IPS-NIHi11 (cell line): ENCODE data around the gene CCT2.
A peak's percentile ranks its signal among the peaks of the same experiment; 100 is the strongest.

ENCODE experiments used
- DNase-seq: peaks from one replicate; pipeline ENCODE4 v3.0.0; 2012; ENCODE audit warnings: mixed read lengths, low spot score

The CCT2 gene

DNA sequence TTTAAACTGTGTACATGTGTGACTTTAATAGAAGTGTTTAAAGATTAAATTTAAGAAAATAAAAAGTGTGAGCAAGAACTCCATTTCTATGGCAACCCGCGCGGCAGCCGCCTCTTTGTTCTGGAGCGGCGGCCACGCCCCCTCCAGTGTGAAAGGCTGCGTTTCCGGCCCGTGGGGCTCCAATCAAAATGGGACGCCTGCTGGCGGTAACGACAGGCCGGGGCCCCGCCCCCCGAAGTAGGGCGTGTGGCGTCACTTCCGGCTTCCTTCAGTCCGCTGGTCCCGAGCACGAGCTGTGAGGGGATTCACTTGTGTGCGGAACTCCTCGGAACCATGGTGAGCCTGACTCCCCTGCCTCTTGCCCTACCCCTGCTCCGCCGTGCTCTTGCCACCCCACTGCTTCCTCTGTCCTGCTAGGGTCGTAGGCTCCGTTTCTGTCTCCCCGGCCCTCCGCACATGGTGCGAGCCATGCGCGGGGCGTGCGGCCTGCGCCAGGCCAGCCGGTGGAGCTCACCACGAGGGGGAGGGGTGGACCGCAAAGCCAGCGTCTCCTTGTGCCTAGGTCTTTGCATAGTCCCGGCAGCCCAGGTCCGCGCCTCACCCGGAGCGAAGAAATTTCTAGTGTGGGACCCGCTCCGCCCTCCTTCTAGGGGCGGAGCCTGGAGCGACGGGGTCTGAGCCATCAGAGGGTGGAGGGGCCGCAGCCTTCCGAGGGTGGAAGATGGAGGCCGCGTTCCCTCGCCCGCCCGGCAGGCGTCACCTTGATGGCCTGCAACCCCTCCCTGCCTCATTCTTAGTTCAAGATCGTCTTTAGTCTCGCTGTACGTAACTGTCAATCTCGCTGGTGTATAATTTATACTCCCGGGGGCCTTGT, at the start of gene CCT2:
Gene CCT2 (plus strand): TSS at position 271 of the 874 bp plus-strand sequence. CDS start 63 bp downstream, at position 334.
- DNase-seq, result peak; percentile 98

DNA sequence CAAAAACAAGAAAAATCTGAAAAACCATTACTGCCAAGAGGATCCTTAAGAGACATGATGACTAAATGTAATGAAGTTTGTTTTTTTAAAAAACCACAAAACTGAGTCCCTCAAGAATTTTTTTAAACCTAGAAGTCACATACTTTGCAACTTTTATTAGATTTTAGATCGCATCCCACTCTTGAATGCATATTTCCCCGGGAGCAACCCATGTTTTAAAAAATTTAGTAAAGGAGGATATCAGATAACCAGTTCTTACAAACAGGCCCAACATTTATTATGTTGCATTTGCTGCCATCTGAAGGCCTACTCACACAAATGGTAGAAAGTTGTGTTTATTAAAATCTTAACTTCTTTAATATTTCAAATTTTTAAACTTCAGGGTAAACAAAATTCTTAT, 44.3 kb upstream of the CCT2 start:
- DNase-seq, result no peak

DNA sequence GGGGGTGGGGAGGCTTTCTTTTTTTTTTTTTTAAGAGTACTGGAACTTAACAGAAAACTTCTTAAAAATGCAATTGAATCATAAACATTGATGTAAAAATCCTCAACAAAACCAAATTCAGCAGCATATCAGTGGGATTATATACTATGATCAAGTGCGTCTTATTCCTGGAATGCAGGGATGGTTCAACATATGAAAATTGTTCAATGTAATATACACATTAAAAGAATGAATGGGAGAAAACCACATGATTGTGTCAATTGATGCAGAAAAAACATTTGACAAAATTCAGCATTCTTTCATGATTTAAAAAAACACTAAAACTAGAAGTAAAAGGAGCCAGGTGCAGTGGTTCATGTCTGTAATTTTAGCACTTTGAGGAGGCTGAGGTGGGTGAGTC, 41.2 kb upstream of the CCT2 start:
- DNase-seq, result no peak

DNA sequence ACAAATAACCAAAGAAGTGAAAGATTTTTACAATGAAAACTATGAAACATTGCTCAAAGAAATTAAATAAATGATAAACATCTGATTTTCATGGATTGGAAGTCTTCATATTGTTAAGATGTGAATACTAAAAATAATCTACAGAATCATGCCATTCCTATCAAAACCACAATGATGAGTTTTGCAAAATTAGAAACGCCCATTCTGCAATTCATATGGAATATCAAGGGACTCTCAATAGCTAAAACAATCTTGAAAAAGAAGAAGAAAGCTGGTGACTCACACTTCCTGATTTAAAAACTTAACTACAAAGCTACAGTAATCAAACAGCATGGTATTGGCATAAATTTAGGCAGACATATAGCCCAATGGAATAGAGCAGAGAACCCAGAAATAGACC, 40.2 kb upstream of the CCT2 start:
- no peak for DNase-seq

DNA sequence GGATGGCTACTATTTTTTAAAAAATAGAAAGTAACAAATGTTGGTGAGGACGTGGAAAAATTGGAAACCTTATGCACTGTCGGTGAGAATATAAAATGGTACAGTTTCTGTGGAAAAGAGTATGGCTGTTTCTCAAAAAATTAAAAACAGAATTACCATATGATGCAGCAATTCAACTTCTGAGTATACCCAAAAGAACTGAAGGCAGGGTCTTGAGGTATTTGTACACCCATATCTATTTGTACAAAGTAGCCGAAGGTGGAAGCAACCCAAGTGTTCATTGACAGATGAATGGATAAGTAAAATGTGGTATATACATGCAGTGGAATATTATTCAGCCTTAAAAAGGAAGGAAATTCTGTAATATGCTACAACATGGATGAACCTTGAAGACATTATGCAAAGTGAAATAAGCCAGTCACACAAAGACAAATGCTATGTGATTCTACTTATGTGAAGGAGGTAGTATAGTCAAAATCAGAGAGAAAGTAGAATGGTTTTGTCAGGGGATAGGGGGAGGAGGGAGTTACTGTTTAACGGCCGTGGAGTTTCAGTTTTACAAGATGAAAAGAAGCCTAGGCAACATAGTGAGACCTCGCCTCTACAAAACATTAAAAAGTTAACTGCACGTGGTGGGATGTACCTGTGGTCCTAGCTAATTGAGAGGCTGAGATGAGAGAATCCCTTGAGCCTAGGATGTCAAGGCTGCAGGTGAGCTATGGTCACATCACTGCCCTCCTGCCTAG, 38.4 kb upstream of the CCT2 start:
- DNase-seq, result no peak

DNA sequence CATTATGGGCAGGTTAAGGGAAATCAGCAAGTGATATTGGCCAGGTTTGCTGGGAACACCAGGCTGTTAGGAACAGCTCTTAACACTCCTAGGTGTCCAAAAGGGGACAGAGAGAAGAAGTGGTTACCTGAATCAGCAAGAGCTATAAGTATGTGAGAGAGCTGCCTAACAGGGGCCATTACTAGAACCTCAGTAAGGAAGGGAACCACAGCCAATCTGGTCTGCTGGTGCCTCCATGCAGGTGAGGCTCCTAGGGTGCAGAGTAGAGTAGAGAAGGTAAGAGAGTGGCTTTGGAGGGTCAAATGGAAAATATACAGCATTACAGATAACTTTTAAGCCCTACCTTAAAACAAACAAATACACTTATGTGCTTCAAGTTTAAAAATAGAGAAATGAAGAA, 36.6 kb upstream of the CCT2 start:
- DNase-seq, result no peak

DNA sequence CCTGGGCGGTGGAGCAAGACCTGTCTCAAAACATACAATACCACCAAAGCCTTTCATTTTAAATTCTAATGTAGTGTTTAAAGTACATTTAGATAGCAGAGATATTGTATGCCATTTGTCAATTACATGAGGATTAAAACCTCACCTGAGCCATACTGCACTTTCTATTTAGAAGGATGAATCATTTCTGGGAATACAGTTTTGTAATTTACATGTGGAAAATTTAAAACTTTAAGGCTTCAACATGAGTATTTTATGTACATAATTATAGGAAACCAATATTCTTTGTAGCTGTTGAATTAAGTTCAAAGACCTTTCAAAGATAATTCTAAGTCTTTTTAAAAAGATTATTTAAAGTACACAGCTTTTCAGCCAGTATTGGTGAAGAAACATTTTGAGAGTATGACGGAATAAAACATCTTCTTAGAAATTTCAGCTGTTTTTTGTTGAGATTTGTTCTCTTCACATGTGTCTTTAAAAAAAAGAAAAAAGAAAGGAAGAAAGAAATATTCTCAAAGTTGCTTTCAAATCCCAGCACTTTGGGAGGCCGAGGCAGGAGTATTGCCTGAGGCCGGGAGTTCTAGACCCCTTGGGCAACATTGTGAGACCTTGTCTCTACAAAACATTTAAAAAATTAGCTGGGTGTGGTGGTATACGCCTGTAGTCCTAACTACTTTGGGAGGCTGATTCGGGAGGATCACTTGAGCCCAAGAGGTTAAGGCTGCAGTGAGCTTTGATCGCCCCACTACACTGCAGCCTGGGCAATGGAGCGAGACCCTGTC, 34.5 kb upstream of the CCT2 start:
- no peak for DNase-seq

DNA sequence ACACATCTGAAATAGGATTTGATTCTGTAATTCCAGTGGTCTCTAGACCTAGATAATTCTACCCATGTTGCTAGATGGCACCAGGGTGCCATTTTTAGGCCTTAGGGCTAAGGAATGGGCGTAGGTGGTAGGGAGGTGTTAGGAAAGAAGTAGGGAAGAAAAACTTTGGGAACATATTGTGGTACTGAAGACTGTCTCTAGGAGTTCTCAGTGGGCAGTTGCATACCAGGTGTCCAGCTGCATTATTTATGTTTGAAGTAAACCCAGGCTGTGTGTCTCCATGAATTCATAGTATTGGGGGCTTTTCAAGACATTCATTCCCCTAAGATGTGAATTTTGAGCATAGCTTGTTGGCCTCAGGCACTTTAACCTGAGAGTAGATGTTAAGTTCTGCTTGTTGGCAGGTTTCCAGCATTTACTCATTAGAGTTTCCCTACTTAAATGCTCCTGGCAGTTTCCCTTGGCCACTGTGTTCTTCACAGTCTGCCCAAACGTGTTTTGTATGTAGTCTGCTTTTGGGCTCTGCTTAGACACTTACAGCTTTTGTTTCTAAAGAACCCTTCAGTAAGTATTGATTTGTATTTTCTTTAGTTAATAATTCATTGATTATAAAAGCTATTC, 31.5 kb upstream of the CCT2 start:
- DNase-seq, result peak; percentile 29

DNA sequence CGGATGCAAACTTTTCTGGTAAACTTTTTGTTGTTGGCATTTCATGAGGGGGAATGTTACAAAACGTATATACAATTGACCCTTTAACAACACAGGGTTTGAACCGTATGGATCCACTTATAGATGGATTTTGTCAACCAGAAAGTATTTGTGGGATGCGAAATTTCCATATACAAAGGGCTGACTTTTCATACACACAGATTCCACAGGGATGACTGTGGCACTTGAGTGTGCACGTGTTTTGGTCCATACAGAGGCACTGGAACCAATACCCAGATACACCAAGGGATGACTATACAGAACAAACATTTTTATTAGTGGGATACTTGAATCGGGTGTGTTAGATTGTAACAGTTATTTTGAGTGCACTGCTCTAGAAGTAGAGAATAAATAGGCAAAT, 29.8 kb upstream of the CCT2 start:
- DNase-seq, result no peak

DNA sequence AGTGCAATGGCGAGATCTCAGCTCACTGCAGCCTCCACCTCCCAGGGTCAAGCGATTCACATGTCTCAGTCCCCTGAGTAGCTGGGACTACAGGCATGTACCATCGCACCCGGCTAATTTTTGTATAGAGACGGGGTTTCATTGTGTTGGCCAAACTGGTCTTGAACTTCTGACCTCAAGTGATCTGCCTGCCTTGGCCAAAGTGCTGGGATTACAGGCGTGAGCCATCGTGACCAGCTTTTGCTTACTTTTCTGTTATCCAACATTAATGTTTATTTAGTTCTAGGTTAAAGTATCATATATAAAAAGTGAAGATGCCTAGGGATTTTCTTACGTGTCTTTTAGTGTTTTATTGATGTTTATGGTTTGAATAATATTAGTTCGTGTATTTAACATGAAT, 28.9 kb upstream of the CCT2 start:
- DNase-seq, result no peak

DNA sequence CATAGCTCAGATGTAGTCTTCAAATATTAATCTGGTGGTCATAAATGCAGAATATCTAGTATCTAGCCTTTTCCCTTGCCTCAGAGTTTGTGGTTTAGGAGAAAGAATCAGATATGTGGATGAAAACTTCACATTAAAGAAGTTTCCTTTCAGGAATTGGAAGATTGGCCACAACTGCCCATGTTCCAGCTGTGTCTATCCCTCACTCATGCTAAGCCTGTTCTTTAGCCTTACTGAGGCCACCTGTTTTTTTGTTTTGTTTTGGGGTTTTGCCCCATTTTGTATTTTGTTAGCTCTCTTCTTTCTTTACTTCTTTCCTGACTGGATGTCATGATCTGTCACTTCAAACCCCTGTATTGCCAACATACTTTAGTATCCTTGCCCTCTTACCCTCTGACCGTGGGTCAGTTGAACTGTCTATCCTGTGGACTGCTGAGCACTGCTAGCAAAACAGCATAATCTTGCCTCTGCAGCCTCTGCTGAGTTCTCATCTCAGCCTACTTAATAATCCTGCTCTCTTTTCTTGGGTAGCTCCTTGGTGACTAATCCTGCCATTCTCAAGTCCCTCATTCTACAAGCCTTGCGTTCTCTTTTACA, 22.0 kb upstream of the CCT2 start:
- no peak for DNase-seq

DNA sequence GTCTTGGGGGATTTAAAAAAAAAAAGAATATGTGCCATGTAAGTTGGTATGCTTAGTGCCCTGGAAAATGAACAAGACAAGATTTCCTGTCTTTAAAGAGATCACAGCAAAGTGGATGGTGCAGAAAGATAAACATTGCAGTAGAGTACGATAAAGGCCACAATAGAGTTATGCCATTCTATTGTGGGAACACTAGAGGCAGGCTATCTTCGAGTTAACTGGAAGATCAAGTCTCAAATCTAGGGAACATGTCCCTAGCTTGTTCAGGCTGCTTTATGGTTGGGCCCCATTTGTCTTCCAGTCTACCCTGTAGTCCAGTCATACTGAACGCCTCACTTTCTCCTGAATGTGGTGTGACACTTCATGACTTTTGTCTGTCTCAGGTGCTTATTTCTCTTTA, 18.7 kb upstream of the CCT2 start:
- no peak for DNase-seq

DNA sequence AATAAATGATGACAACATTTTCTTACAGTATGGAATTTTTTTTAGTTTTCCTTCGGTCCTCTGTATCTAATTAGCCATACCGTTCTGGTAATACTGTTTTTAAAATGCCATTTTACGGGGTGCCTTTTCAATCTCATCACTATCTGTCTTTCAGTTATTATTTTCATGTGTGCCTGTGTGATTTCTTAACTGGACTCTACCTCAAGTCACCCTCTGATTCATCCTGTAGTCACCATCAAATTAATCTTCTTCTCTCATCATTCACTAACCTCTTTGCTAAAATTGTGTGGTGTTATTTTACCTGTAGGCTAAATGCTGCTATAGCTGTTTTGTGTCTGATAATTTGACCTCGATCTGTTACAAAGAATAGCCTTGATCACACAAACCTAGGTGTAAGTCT, 16.0 kb upstream of the CCT2 start:
- DNase-seq, result no peak

DNA sequence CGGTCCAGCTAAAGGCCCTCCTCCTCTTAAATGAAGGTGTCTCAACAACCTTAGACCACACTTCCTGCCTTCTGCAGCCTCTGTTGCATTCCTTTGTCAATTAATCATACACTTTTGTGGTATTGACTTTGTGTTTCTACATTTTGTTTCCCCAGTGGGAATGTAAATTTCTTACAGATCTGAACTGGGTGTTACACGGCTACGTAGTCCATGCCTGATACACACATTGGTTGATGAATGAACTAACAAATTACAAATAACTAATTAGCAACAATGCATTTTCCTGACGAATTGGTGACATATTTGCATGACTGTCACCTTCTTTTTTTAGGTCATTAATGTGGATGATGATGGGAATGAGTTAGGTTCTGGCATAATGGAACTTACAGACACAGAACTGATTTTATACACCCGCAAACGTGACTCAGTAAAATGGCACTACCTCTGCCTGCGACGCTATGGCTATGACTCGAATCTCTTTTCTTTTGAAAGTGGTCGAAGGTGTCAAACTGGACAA, 15.2 kb upstream of the CCT2 start:
- no peak for DNase-seq

DNA sequence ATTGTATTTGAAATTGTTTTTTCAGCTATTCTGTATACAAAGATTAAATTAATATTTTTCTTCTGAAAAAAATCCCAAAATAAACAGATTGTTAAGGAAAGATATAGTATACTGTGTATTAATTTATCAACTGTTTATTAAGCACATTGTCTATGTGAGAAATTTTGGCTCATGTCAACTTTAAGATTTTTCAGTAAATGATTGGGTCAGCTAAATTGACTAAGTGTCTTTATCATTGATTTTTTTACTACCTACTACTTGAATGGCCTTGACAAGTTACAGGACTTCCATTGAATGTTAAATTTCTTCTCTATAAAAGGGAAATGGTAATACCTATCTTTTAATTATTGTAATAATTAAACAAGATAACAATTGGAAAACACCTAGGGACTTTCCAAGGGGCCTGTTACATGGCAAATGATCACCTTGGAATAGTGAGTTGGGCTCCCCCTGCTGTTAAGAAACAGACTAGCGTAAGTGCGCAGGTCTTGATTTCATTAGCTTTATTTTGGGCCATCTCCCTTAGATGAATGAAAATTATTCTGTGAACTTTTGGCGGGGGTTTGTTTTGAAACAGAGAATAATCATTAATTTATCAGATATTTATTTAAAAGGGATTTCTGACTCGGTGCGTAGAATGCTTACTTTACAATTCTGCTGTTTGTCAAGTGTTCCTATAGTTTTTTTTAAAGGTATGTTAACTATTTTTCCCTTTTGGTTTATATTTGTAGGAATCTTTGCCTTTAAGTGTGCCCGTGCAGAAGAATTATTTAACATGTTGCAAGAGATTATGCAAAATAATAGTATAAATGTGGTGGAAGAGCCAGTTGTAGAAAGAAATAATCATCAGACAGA, 14.5 kb upstream of the CCT2 start:
- peak; percentile 70 for DNase-seq

DNA sequence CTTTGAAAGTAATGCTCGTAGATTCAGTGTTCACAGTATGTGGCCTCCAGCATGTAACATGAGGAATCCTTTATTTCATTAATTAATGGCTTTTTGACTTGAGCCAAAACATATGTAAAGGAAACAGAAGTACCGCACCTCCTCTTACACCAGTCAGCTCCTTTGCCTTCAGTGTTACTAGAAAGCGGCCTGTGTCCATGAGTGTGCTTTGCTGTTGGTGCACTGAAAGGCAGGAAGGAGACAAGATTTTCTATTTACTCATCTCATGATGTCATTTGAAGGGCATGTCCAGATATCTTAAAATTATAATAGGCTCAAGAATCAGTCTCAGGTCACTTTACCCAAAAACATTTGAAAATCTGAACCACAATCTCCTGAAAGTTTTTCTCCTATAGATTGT, 9.9 kb upstream of the CCT2 start:
- no peak for DNase-seq

DNA sequence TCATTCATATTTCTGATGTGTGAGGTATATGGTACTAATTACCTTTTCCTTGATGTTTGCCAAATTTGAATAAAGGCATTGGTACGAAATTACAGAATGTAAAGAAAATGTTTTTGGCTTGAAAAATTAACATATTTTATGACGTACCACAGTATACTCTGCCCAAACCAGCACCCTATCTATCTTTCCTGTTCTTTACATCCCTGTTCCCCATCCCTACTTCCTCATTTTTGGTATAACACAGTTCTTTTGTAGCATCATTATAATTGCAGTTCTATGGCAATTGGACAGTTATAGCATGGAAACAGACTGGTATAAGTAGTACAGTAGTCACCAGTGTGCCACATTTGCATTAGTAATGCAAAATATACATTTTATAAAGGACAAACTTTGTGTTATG, 7.0 kb upstream of the CCT2 start:
- no peak for DNase-seq

DNA sequence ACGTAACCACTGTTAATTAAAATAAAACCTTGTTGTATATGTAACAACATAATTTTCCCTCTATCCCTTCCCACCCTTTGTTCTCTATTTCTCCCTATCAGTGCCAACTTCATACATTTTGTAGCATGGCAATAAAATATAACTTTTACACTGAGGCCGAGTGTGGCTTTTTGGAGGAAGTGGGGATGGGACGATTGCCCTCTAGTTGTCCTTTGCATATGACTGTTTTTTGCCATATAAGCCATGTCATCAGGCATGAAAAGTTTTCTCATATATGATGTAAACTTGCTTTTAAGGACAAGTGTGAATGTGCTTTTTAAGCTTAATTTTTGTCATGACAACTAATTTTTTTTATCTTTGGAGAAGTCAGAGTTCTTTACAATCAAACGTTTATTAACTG, 6.2 kb upstream of the CCT2 start:
- DNase-seq, result no peak

DNA sequence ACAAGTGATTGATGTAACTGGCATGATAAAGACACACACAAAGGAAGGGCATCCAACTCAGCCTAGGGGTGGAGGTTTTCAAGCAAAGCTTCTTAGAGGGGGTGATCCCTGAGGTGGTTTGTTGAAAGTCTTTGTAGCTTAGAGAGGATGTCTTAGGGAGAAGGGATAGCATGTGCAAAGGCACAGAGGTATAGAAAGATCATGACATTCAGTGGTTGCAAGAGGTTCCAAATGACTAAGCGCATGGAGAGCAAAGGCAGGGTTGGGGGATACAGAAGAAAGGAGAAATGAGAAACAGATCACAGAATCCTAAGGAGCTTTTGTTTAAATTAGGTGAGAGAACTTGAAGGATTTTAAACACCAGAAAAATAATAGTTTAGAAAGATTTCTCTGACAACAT, 5.2 kb upstream of the CCT2 start:
- no peak for DNase-seq

DNA sequence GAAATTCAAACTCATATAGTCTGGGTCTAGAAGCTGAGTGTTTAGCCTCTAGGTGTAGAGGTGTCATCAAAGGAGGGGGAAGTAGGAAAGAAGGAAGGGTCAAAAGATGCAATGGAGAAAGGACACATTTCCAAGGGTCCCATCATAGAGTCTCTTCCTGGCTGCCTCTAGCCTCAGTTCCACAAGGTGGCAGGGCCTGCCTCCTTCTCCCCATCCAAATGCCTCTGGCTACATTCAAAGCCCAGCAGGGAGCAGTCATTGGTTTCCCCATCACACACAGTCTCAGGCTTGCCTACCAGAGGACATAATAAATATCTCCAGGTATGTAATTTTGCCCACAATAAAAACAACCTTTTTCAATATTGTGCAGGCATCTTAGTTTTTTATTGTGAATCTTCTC, 2.1 kb upstream of the CCT2 start:
- DNase-seq, result peak; percentile 57

DNA sequence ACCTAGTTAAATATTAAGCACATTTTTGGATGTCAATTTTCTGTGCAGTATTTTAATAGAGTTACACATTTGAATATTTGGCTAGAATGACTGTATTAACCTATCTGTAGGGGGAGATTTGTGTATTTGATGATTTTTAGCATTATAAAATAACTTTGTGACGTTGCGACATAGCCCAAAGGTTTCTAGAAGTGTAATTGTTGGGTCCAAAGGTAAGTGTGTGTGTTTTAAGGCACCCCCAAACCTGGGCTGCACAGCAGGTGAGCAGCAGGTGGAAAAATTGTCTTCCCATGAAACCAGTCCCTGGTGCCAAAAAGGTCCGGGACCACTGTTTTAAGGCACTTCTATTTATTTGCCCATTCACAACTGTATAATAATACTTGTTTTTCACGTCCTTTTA, 3.3 kb downstream of the CCT2 start:
- no peak for DNase-seq
